ENCODE data around the gene SLC45A2.

GRCh38 chr5:33938507-33938796, 46.0 kb downstream of the SLC45A2 start:
- TF ChIP-seq POLR2AphosphoS5 (IDR thresholded peaks at IDR 0.05; ENCODE audit: low read depth, low read length) (no peak), POLR2A (IDR thresholded peaks at IDR 0.05; ENCODE audit: low read depth, low read length) (no peak)

All from GM12892 (cell line).